C4-2B (cell line): ENCODE data around the gene JHY.

Experiments
- H3K27ac ChIP-seq: fragments of 450-650 bp; 2 replicates; pipeline ENCODE4 v1.5.1; 2017
- CTCF ChIP-seq: fragments of 450-650 bp; conservative IDR thresholded peaks from 2 replicates; pipeline ENCODE4 v1.5.1; 2017; ENCODE audit warnings: mild to moderate bottlenecking
- ZFX ChIP-seq: fragments of 450-650 bp; IDR thresholded peaks from 2 replicates; pipeline ENCODE4 v1.6.1; 2017

Gene JHY

GRCh38 chr11:122874991-122875390 is 7.6 kb upstream of the JHY start:
- H3K27ac ChIP-seq: no peak overlapping the region
- TF ChIP-seq ZFX: no peak
- no peak for TF ChIP-seq CTCF

GRCh38 chr11:122877732-122878131 is 4.8 kb upstream of the JHY start:
- no peak for TF ChIP-seq ZFX
- TF ChIP-seq CTCF: no peak
- H3K27ac ChIP-seq: no peak overlapping the region

GRCh38 chr11:122879785-122880184 is 2.8 kb upstream of the JHY start:
- TF ChIP-seq ZFX (no peak), CTCF (no peak)
- H3K27ac ChIP-seq: no peak overlapping the region

- TF ChIP-seq CTCF (no peak), ZFX (no peak)
- no peak overlapping the region for H3K27ac ChIP-seq
Observed at GRCh38 chr11:122882857-122883645, 492 bp downstream of the JHY start.

- TF ChIP-seq ZFX (no peak), CTCF (no peak)
- H3K27ac ChIP-seq: no peak overlapping the region
Observed at GRCh38 chr11:122883646-122883979, 1.1 kb downstream of the JHY start.

- TF ChIP-seq CTCF (no peak), ZFX (no peak)
Observed at GRCh38 chr11:122888162-122888561, 5.6 kb downstream of the JHY start.

GRCh38 chr11:122893131-122893530 is 10.6 kb downstream of the JHY start:
- no peak for TF ChIP-seq ZFX
- TF ChIP-seq CTCF: no peak

More at GRCh38 chr11:122888162-122888561, 5.6 kb downstream of the JHY start:
- H3K27ac ChIP-seq: no peak overlapping the region

More at GRCh38 chr11:122893131-122893530, 10.6 kb downstream of the JHY start:
- no peak overlapping the region for H3K27ac ChIP-seq
